MM.1S (cell line): ENCODE measurements around the gene DCPS.

ENCODE experiments used
- DNase-seq: peaks from one replicate; pipeline ENCODE4 v3.0.0-alpha.2; 2015
- H2AFZ ChIP-seq: fragments of 300-600 bp; sonication (generic); 2 replicates; pipeline ENCODE4 v1.6.0; 2016; ENCODE audit warnings: antibody characterized with exemption, low read length
- H3F3A ChIP-seq: fragments of 300-600 bp; sonication (generic); 2 replicates; pipeline ENCODE4 v1.6.1; 2016; ENCODE audit warnings: mild to moderate bottlenecking, antibody characterized with exemption, low read length, moderate library complexity, mixed read lengths; ENCODE audit not compliant: insufficient read depth
- H3K27ac ChIP-seq: fragments of 300-600 bp; sonication (generic); 2 replicates; pipeline ENCODE4 v1.5.1; 2016; ENCODE audit warnings: mild to moderate bottlenecking, low read length
- H3K27me3 ChIP-seq: fragments of 300-600 bp; sonication (generic); replicated peaks from 2 replicates; pipeline ENCODE4 v1.6.0; 2016; ENCODE audit warnings: low read length; ENCODE audit not compliant: insufficient read depth
- H3K36me3 ChIP-seq: fragments of 300-600 bp; sonication (generic); replicated peaks from 2 replicates; pipeline ENCODE4 v1.6.1; 2016; ENCODE audit warnings: mild to moderate bottlenecking, low read length, mixed read lengths; ENCODE audit not compliant: insufficient read depth
- H3K4me1 ChIP-seq: fragments of 300-600 bp; sonication (generic); 2 replicates; pipeline ENCODE4 v1.6.1; 2016; ENCODE audit warnings: low read length, mixed read lengths
- H3K4me2 ChIP-seq: fragments of 300-600 bp; sonication (generic); 2 replicates; pipeline ENCODE4 v1.6.0; 2016; ENCODE audit warnings: low read depth, low read length
- H3K4me3 ChIP-seq: fragments of 300-600 bp; sonication (generic); 2 replicates; pipeline ENCODE4 v1.5.1; 2016; ENCODE audit warnings: low read length, mixed read lengths
- H3K79me2 ChIP-seq: fragments of 300-600 bp; sonication (generic); 2 replicates; pipeline ENCODE4 v1.6.1; 2016; ENCODE audit warnings: mixed run types, low read length, mixed read lengths
- H3K9ac ChIP-seq: fragments of 300-600 bp; sonication (generic); 2 replicates; pipeline ENCODE4 v1.6.1; 2016; ENCODE audit warnings: low read length, mixed read lengths
- H3K9me2 ChIP-seq: fragments of 300-600 bp; sonication (generic); replicated peaks from 2 replicates; pipeline ENCODE4 v1.6.1; 2016; ENCODE audit warnings: mild to moderate bottlenecking, low read length, mixed read lengths; ENCODE audit not compliant: insufficient read depth
- H3K9me3 ChIP-seq: fragments of 300-600 bp; sonication (generic); replicated peaks from 2 replicates; pipeline ENCODE4 v1.6.1; 2016; ENCODE audit warnings: mild to moderate bottlenecking, low read length, mixed read lengths; ENCODE audit not compliant: insufficient read depth
- H4K20me1 ChIP-seq: fragments of 300-600 bp; sonication (generic); 2 replicates; pipeline ENCODE4 v1.6.1; 2016; ENCODE audit warnings: mild to moderate bottlenecking, low read length, moderate library complexity, mixed read lengths; ENCODE audit not compliant: insufficient read depth
- CTCF ChIP-seq: fragments of 300-600 bp; sonication (generic); IDR thresholded peaks from 2 replicates; pipeline ENCODE4 v1.5.1; 2016; ENCODE audit warnings: antibody characterized with exemption, low read length, mixed read lengths
- EZH2 ChIP-seq: fragments of 300-600 bp; sonication (generic); optimal IDR thresholded peaks from 2 replicates; pipeline ENCODE3; 2017; ENCODE audit warnings: low read depth, mild to moderate bottlenecking, antibody characterized with exemption, low read length, mixed read lengths
- EZH2phosphoT487 ChIP-seq: fragments of 300-600 bp; sonication (generic); IDR thresholded peaks from 2 replicates; pipeline ENCODE4 v1.6.1; 2018; ENCODE audit warnings: antibody characterized with exemption, low read length

The DCPS gene

GRCh38 chr11:126357055-126357962, 53.4 kb downstream of the DCPS start:
- H3K79me2 ChIP-seq: no peaks in the 10 kb centered on the region
- no peak overlapping the region for H3K4me2 ChIP-seq
- TF ChIP-seq CTCF (no peak), EZH2phosphoT487 (no peak)
- no peak overlapping the region for H3K27ac ChIP-seq
- H3K36me3 ChIP-seq: no peaks in the 10 kb centered on the region
- H3K4me1 ChIP-seq: peaks cover 3% of the 10 kb centered on the region; the same call in 1 of the 2 replicates
- H3K4me3 ChIP-seq: no peak overlapping the region
- H4K20me1 ChIP-seq: no peaks in the 10 kb centered on the region
- H3K9me2 ChIP-seq: no peaks in the 10 kb centered on the region
- H2AFZ ChIP-seq: no peak overlapping the region
- H3K27me3 ChIP-seq: no peaks in the 10 kb centered on the region
- DNase-seq: no peak
- H3K9me3 ChIP-seq: no peaks in the 10 kb centered on the region
- H3F3A ChIP-seq: no peaks in the 10 kb centered on the region
- no peak overlapping the region for H3K9ac ChIP-seq

GRCh38 chr11:126357969-126358762, 54.3 kb downstream of the DCPS start:
- Histone ChIP-seq H3K9me2 (no peaks in the 10 kb centered on the region), H3K4me2 (no peak overlapping the region), H2AFZ (no peak overlapping the region), H3F3A (no peaks in the 10 kb centered on the region), H3K79me2 (no peaks in the 10 kb centered on the region), H4K20me1 (no peaks in the 10 kb centered on the region), H3K36me3 (no peaks in the 10 kb centered on the region), H3K27me3 (no peaks in the 10 kb centered on the region), H3K4me1 (no peaks in the 10 kb centered on the region), H3K9me3 (no peaks in the 10 kb centered on the region), H3K9ac (no peak overlapping the region), H3K27ac (no peak overlapping the region), H3K4me3 (no peak overlapping the region)
- DNase-seq: no peak
- TF ChIP-seq EZH2: no peak
- no peak for TF ChIP-seq EZH2phosphoT487
- no peak for TF ChIP-seq CTCF

GRCh38 chr11:126358763-126359160, 54.9 kb downstream of the DCPS start:
- H3K27ac ChIP-seq: no peak overlapping the region
- no peaks in the 10 kb centered on the region for H3K36me3 ChIP-seq
- TF ChIP-seq EZH2: no peak
- no peak for TF ChIP-seq EZH2phosphoT487
- TF ChIP-seq CTCF: no peak
- no peaks in the 10 kb centered on the region for H3K27me3 ChIP-seq
- no peaks in the 10 kb centered on the region for H3K9me2 ChIP-seq
- H3K4me1 ChIP-seq: no peaks in the 10 kb centered on the region
- H3K9ac ChIP-seq: no peak overlapping the region
- H3K9me3 ChIP-seq: no peaks in the 10 kb centered on the region
- no peaks in the 10 kb centered on the region for H4K20me1 ChIP-seq
- H2AFZ ChIP-seq: no peak overlapping the region
- no peaks in the 10 kb centered on the region for H3K79me2 ChIP-seq
- no peak overlapping the region for H3K4me2 ChIP-seq
- no peak overlapping the region for H3K4me3 ChIP-seq
- no peaks in the 10 kb centered on the region for H3F3A ChIP-seq
- DNase-seq: no peak
